Measurements from ENCODE around the gene TPCN2.

Gene TPCN2

GRCh38 chr11:69155302-69156234, 106.8 kb downstream of the TPCN2 start, which contains the start of gene SMIM38:
Gene SMIM38 (plus strand): TSS chr11:69155935. CDS start chr11:69157847, 1,912 bp downstream.
- peaks cover 1% of the 10 kb centered on the region for H3K27me3 ChIP-seq (ENCODE audit: insufficient read depth, low read length, poor library complexity)
- H3K9me3 ChIP-seq (ENCODE audit: insufficient read depth, low read length, severe bottlenecking), result no peaks in the 10 kb centered on the region
- no peak for ATAC-seq (ENCODE audit: insufficient read depth, low read depth)
- no peaks in the 10 kb centered on the region for H3K36me3 ChIP-seq (ENCODE audit: insufficient read depth, low read length)
- no peak within 1 kb of the TSS for H3K4me2 ChIP-seq (ENCODE audit: insufficient read depth, low read length)
- no peaks in the 10 kb centered on the region for H4K20me1 ChIP-seq (ENCODE audit: insufficient read depth, low read length)
- H2AFZ ChIP-seq (ENCODE audit: low read depth, low read length), result no peak within 1 kb of the TSS
- no peak within 1 kb of the TSS for H3K9ac ChIP-seq (ENCODE audit: low read depth, low read length)
- no peak within 1 kb of the TSS for H3K4me3 ChIP-seq (ENCODE audit: low read depth in 1 of 2, low read length in 2 of 2)
- no peak for DNase-seq
- TF ChIP-seq CTCF (IDR thresholded peaks at IDR 0.05; ENCODE audit: borderline replicate concordance, extremely low read depth, low read length, poor library complexity, severe bottlenecking) (no peak), EZH2 (IDR thresholded peaks at IDR 0.05; ENCODE audit: borderline replicate concordance, low read depth, low read length, severe bottlenecking) (no peak)
- H3K4me1 ChIP-seq (ENCODE audit: insufficient read depth, low read length), result no peaks in the 10 kb centered on the region
- H3K27ac ChIP-seq (ENCODE audit: low read length), result no peak within 1 kb of the TSS
- H3K79me2 ChIP-seq (ENCODE audit: insufficient read depth, low read length), result no peaks in the 10 kb centered on the region

GRCh38 chr11:69156235-69156639, 107.5 kb downstream of the TPCN2 start:
- no peak for DNase-seq
- Histone ChIP-seq H3K9ac (ENCODE audit: low read depth, low read length) (no peak overlapping the region), H3K4me1 (ENCODE audit: insufficient read depth, low read length) (no peaks in the 10 kb centered on the region), H3K36me3 (ENCODE audit: insufficient read depth, low read length) (no peaks in the 10 kb centered on the region), H3K4me3 (ENCODE audit: low read depth in 1 of 2, low read length in 2 of 2) (no peak overlapping the region), H4K20me1 (ENCODE audit: insufficient read depth, low read length) (no peaks in the 10 kb centered on the region), H3K4me2 (ENCODE audit: insufficient read depth, low read length) (no peak overlapping the region), H2AFZ (ENCODE audit: low read depth, low read length) (no peak overlapping the region), H3K27ac (ENCODE audit: low read length) (no peak overlapping the region), H3K79me2 (ENCODE audit: insufficient read depth, low read length) (no peaks in the 10 kb centered on the region), H3K9me3 (ENCODE audit: insufficient read depth, low read length, severe bottlenecking) (no peaks in the 10 kb centered on the region), H3K27me3 (ENCODE audit: insufficient read depth, low read length, poor library complexity) (peaks cover 4% of the 10 kb centered on the region)
- TF ChIP-seq CTCF (IDR thresholded peaks at IDR 0.05; ENCODE audit: borderline replicate concordance, extremely low read depth, low read length, poor library complexity, severe bottlenecking) (no peak), EZH2 (IDR thresholded peaks at IDR 0.05; ENCODE audit: borderline replicate concordance, low read depth, low read length, severe bottlenecking) (no peak)
- ATAC-seq (ENCODE audit: insufficient read depth, low read depth), result no peak

GRCh38 chr11:69156673-69157155, 108.0 kb downstream of the TPCN2 start:
- Histone ChIP-seq H2AFZ (ENCODE audit: low read depth, low read length) (no peak overlapping the region), H3K27ac (ENCODE audit: low read length) (no peak overlapping the region), H3K9ac (ENCODE audit: low read depth, low read length) (no peak overlapping the region), H3K4me2 (ENCODE audit: insufficient read depth, low read length) (no peak overlapping the region), H3K4me1 (ENCODE audit: insufficient read depth, low read length) (no peaks in the 10 kb centered on the region), H3K79me2 (ENCODE audit: insufficient read depth, low read length) (no peaks in the 10 kb centered on the region), H3K36me3 (ENCODE audit: insufficient read depth, low read length) (no peaks in the 10 kb centered on the region), H3K4me3 (ENCODE audit: low read depth in 1 of 2, low read length in 2 of 2) (no peak overlapping the region), H3K9me3 (ENCODE audit: insufficient read depth, low read length, severe bottlenecking) (no peaks in the 10 kb centered on the region), H3K27me3 (ENCODE audit: insufficient read depth, low read length, poor library complexity) (peaks cover 4% of the 10 kb centered on the region), H4K20me1 (ENCODE audit: insufficient read depth, low read length) (no peaks in the 10 kb centered on the region)
- DNase-seq (no peak), ATAC-seq (ENCODE audit: insufficient read depth, low read depth) (no peak)
- TF ChIP-seq CTCF (IDR thresholded peaks at IDR 0.05; ENCODE audit: borderline replicate concordance, extremely low read depth, low read length, poor library complexity, severe bottlenecking) (no peak), EZH2 (IDR thresholded peaks at IDR 0.05; ENCODE audit: borderline replicate concordance, low read depth, low read length, severe bottlenecking) (no peak)

Measured in DND-41 (cell line).